Keratinocyte (primary cell): ENCODE data around the gene APOC1. TPM values are rescaled to one million over a fixed set of nuclear protein-coding genes. Genes with fewer than 3 reads are reported as not detected.

ENCODE experiments used
- DNase-seq: peaks from one replicate; pipeline ENCODE4 v3.0.0-alpha.2; 2011; ENCODE audit warnings: low read depth, missing footprints, low spot score
- FAIRE-seq: peaks from 2 replicates; lab custom pipeline; 2011; peaks lifted over from hg19 to GRCh38; lab: Jason Lieb, UNC
- H2AFZ ChIP-seq: 2 replicates; pipeline ENCODE4 v1.6.0; 2012; ENCODE audit warnings: low read length, control low read depth, inconsistent platforms; ENCODE audit not compliant: control insufficient read depth
- H3K27ac ChIP-seq: 2 replicates; pipeline ENCODE4 v1.5.1; 2011; ENCODE audit warnings: low read length; ENCODE audit not compliant: control insufficient read depth, insufficient read depth
- H3K27me3 ChIP-seq: 3 replicates; pipeline ENCODE4 v1.6.0; 2011; ENCODE audit warnings: low read length; ENCODE audit not compliant: control insufficient read depth, insufficient read depth; ENCODE audit errors: extremely low read depth
- H3K36me3 ChIP-seq, 2 experiments: 2 replicates in 1 of 2; 3 replicates in 1 of 2; pipeline ENCODE4 v1.5.1; 2011; ENCODE audit warnings: low read length in 2 of 2, mild to moderate bottlenecking in 1 of 2; ENCODE audit not compliant: control insufficient read depth in 2 of 2, insufficient read depth in 2 of 2; ENCODE audit errors: extremely low read depth in 1 of 2
- H3K4me1 ChIP-seq: 3 replicates; pipeline ENCODE4 v1.5.1; 2011; ENCODE audit warnings: low read length; ENCODE audit not compliant: control insufficient read depth, insufficient read depth; ENCODE audit errors: extremely low read depth
- H3K4me2 ChIP-seq: 3 replicates; pipeline ENCODE4 v1.6.0; 2011; ENCODE audit warnings: low read depth, low read length; ENCODE audit not compliant: control insufficient read depth, insufficient read depth; ENCODE audit errors: extremely low read depth
- H3K4me3 ChIP-seq, 3 experiments: fragments of 200-600 bp in 1 of 3; sonication (generic) in 1 of 3; 2 replicates in 2 of 3; 3 replicates in 1 of 3; pipeline ENCODE4 v1.5.1; 2011 to 2016; ENCODE audit warnings: low read length in 3 of 3, mild to moderate bottlenecking in 3 of 3, control low read depth in 2 of 3, inconsistent platforms in 1 of 3, low read depth in 1 of 3, mixed read lengths in 1 of 3, mixed run types in 1 of 3, moderate library complexity in 1 of 3; ENCODE audit not compliant: control insufficient read depth in 2 of 3, insufficient read depth in 2 of 3; ENCODE audit errors: extremely low read depth in 1 of 3
- H3K79me2 ChIP-seq: 2 replicates; pipeline ENCODE4 v1.6.0; 2012; ENCODE audit warnings: low read length; ENCODE audit not compliant: control insufficient read depth, insufficient read depth
- H3K9ac ChIP-seq: 3 replicates; pipeline ENCODE4 v1.6.0; 2011; ENCODE audit warnings: low read length; ENCODE audit not compliant: control insufficient read depth, insufficient read depth; ENCODE audit errors: extremely low read depth
- H3K9me1 ChIP-seq: 3 replicates; pipeline ENCODE4 v1.6.0; 2011; ENCODE audit warnings: low read length; ENCODE audit not compliant: control insufficient read depth, insufficient read depth; ENCODE audit errors: extremely low read depth
- H3K9me3 ChIP-seq: 2 replicates; pipeline ENCODE4 v1.5.1; 2012; ENCODE audit warnings: low read depth, low read length; ENCODE audit not compliant: control insufficient read depth
- H4K20me1 ChIP-seq: 3 replicates; pipeline ENCODE4 v1.6.0; 2011; ENCODE audit warnings: low read length; ENCODE audit not compliant: control insufficient read depth, insufficient read depth; ENCODE audit errors: extremely low read depth
- CTCF ChIP-seq, 3 experiments: IDR thresholded peaks in 1 of 3; conservative IDR thresholded peaks in 1 of 3; optimal IDR thresholded peaks in 1 of 3; 2 replicates in 2 of 3; 3 replicates in 1 of 3; pipeline versions ENCODE3 to v1.5.1; 2011; ENCODE audit warnings: low read length in 3 of 3, mild to moderate bottlenecking in 3 of 3, moderate library complexity in 2 of 3, control low read depth in 1 of 3, inconsistent platforms in 1 of 3; ENCODE audit not compliant: insufficient read depth in 2 of 3; ENCODE audit errors: extremely low read depth in 1 of 3
- EZH2 ChIP-seq: IDR thresholded peaks from one replicate; pipeline ENCODE4 v1.6.1; 2012; ENCODE audit warnings: inconsistent platforms, mild to moderate bottlenecking, low read length, moderate library complexity
- dilution Hi-C: fragments of 300-500 bp; cut with MboI; formaldehyde crosslinking; loops from one replicate; pipeline ENCODE4 v1.7.0; 2020; ENCODE audit warnings: low sequenced_read_pairs; ENCODE audit not compliant: extremely low pct_ligation_motif_present
- polyA plus RNA-seq, 5 experiments: library from polyadenylated mRNA; depleted of rRNA in 3 of 5; stranded (reverse) in 3 of 5; stranded (forward) in 1 of 5; unstranded in 1 of 5; fragments of >200 nt; gene quantifications; 1 replicate in 1 of 5; 2 replicates in 3 of 5; 3 replicates in 1 of 5; pipeline versions ENCODE4 v1.2.1 to v1.2.3, GENCODE V29; 2011 to 2012; ENCODE audit warnings: missing spikeins in 2 of 5, low read depth in 1 of 5, low replicate concordance in 1 of 5

APOC1 gene
- polyA plus RNA-seq, 1 donor (not counting 4 experiments of a cell fraction or from before 2014, with no cell fraction given), result 0.79 TPM

GRCh38 chr19:44931541-44931940 is 17.1 kb downstream of the APOC1 start:
- no peak for FAIRE-seq
- no peak for TF ChIP-seq EZH2
- no peak for TF ChIP-seq CTCF (optimal IDR thresholded peaks at IDR 0.05 in 1 of 3, IDR thresholded peaks at IDR 0.05 in 1 of 3, conservative IDR thresholded peaks at IDR 0.05 in 1 of 3; ENCODE audit: extremely low read depth in 1 of 3, insufficient read depth in 2 of 3, low read length in 3 of 3)

GRCh38 chr19:44939668-44940067 is 25.3 kb downstream of the APOC1 start:
- FAIRE-seq (no peak), DNase-seq (no peak)
- Histone ChIP-seq H4K20me1 (no peaks in the 10 kb centered on the region), H3K4me2 (no peak overlapping the region), H3K79me2 (no peaks in the 10 kb centered on the region), H3K36me3 (no peaks in the 10 kb centered on the region), H2AFZ (no peak overlapping the region), H3K9me3 (no peaks in the 10 kb centered on the region), H3K27ac (no peak overlapping the region), H3K4me3 (no peak overlapping the region), H3K9ac (no peak overlapping the region), H3K9me1 (no peaks in the 10 kb centered on the region), H3K4me1 (no peaks in the 10 kb centered on the region), H3K27me3 (no peaks in the 10 kb centered on the region)
- TF ChIP-seq CTCF (optimal IDR thresholded peaks at IDR 0.05 in 1 of 3, IDR thresholded peaks at IDR 0.05 in 1 of 3, conservative IDR thresholded peaks at IDR 0.05 in 1 of 3; ENCODE audit: extremely low read depth in 1 of 3, insufficient read depth in 2 of 3, low read length in 3 of 3), result no peak
- no peak for TF ChIP-seq EZH2
- dilution Hi-C loops, result no loop called here

More at GRCh38 chr19:44931541-44931940, 17.1 kb downstream of the APOC1 start:
- Histone ChIP-seq H3K9ac (no peak overlapping the region), H3K4me2 (no peak overlapping the region), H3K9me3 (no peaks in the 10 kb centered on the region), H3K27me3 (no peaks in the 10 kb centered on the region), H2AFZ (no peak overlapping the region), H4K20me1 (no peaks in the 10 kb centered on the region), H3K9me1 (no peaks in the 10 kb centered on the region), H3K4me1 (peaks cover 4% of the 10 kb centered on the region), H3K79me2 (no peaks in the 10 kb centered on the region), H3K27ac (no peak overlapping the region), H3K4me3 (no peak overlapping the region), H3K36me3 (no peaks in the 10 kb centered on the region)
- DNase-seq, result no peak
- dilution Hi-C loops, result no loop called here
